ENCODE data around the gene PTPN7. TPM values are rescaled to one million over a fixed set of nuclear protein-coding genes. Genes with fewer than 3 reads are reported as not detected.

PTPN7 gene
- total and polyA plus RNA-seq, 10 of the 15 experiments (the other 5 are each of a cell fraction or from before 2014, with no cell fraction given) = 7.9 to 117 (median 102) TPM

- no peak for TF ChIP-seq EZH2 (IDR thresholded peaks at IDR 0.05; ENCODE audit: borderline replicate concordance, control insufficient read depth, low read depth, low read length)
Observed at GRCh38 chr1:202129453-202130296, 30.7 kb downstream of the PTPN7 start (continued).

- no peak overlapping the region for H2AFZ ChIP-seq (ENCODE audit: control insufficient read depth, low read depth, low read length)
- in situ Hi-C loops (cut with MboI) (no loop called here), intact Hi-C loops (cut with micrococcal nuclease; ENCODE audit: unreplicated experiment) (no loop called here)
- H3K9me3 ChIP-seq (replicated peaks; ENCODE audit: control insufficient read depth, insufficient read depth, low read length) = no peaks in the 10 kb centered on the region
- BruUV-seq (replicated peaks) = no TSS peak
- peaks cover 0 to 5% of the 10 kb centered on the region in 2 experiments; a peak in 3 of 4 replicates for H3K36me3 ChIP-seq (ENCODE audit: control insufficient read depth in 2 of 2, insufficient read depth in 2 of 2, low read length in 1 of 2)
- ChIA-PET RAD21 (ENCODE audit: unreplicated experiment) (no interaction called here), SMC1A (ENCODE audit: uncharacterized antibody, unreplicated experiment) (no interaction called here), POLR2A (no interaction called here), CTCF (interaction anchor here (1.2 kb wide), 1 partner anchor 122 kb away, joined by 3 read pairs; no protein-coding TSS in a partner anchor)
- TF ChIP-seq RFX5 (IDR thresholded peaks at IDR 0.05; ENCODE audit: low read depth, low read length) (no peak), NR2F1 (conservative IDR thresholded peaks at IDR 0.05) (no peak), ZNF274 (IDR thresholded peaks at IDR 0.05; ENCODE audit: insufficient read depth, insufficient read length) (no peak), CBFB (IDR thresholded peaks at IDR 0.05; ENCODE audit: low read depth) (no peak), SMARCA5 (IDR thresholded peaks at IDR 0.05) (no peak), ZNF24 (IDR thresholded peaks at IDR 0.05) (no peak), POLR2AphosphoS5 (IDR thresholded peaks at IDR 0.05; ENCODE audit: low read length) (no peak), ZNF622 (IDR thresholded peaks at IDR 0.05) (no peak), STAT1 (conservative IDR thresholded peaks at IDR 0.05) (no peak), RUNX3 (IDR thresholded peaks at IDR 0.05; ENCODE audit: low read length) (no peak), EED (IDR thresholded peaks at IDR 0.05; ENCODE audit: low read depth) (no peak), PML (IDR thresholded peaks at IDR 0.05; ENCODE audit: low read length) (no peak), MYB (IDR thresholded peaks at IDR 0.05; ENCODE audit: borderline replicate concordance, low read depth, low read length) (no peak), MTA2 (IDR thresholded peaks at IDR 0.05; ENCODE audit: low read depth) (no peak), FOXM1 (IDR thresholded peaks at IDR 0.05; ENCODE audit: low read depth, low read length) (no peak), ZBTB4 (CRISPR knock-in tag; IDR thresholded peaks at IDR 0.05) (no peak)
- no peaks in the 10 kb centered on the region for H3K79me2 ChIP-seq (ENCODE audit: control insufficient read depth, insufficient read depth, low read length)
- FAIRE-seq (no peak), DNase-seq (ENCODE audit: low read depth, low spot score) (no peak), ATAC-seq (no peak)
- WGBS (ENCODE audit: insufficient coverage, insufficient replicate concordance, low lambda C conversion rate, missing lambda C conversion rate) = 72% methylated on average over 25 of the region's 26 CpGs
- H3K4me3 ChIP-seq = no peak overlapping the region
- no peaks in the 10 kb centered on the region for H3K4me1 ChIP-seq (ENCODE audit: control insufficient read depth, insufficient read depth, low read length)
- peaks cover 0 to 2% of the 10 kb centered on the region in 2 experiments for H3K27me3 ChIP-seq (replicated peaks in 1 of 2; ENCODE audit: control insufficient read depth in 2 of 2, insufficient read depth in 2 of 2, low read length in 1 of 2)
- H3K9ac ChIP-seq (ENCODE audit: control insufficient read depth, insufficient read depth, low read length) = no peak overlapping the region
- no peak overlapping the region for H3K27ac ChIP-seq (ENCODE audit: control insufficient read depth, insufficient read depth)
- peaks cover 3% of the 10 kb centered on the region; the same call in 1 of the 2 replicates for H4K20me1 ChIP-seq (ENCODE audit: control insufficient read depth, insufficient read depth)
- no peak overlapping the region for H3K4me2 ChIP-seq (ENCODE audit: control insufficient read depth, insufficient read depth)
Observed at GRCh38 chr1:202127836-202128622, 32.4 kb downstream of the PTPN7 start.
